Stimulated activated naive CD8-positive, alpha-beta T cell treated with anti-CD3 and anti-CD28 coated beads, Interleukin-15, Interleukin-2, amounts not matched to agents 100 U/mL and 50 U/mL, for 24 hours (primary cell): ENCODE results near the gene VWA1.
A peak's percentile ranks its signal among the peaks of the same experiment; 100 is the strongest.
"Not testable (repeated sequence)": the region's sequence is repeated elsewhere in the genome, so short reads cannot be mapped to it uniquely, and the experiment has no call there.

ENCODE experiments used
- ATAC-seq: fragments of 150-1000 bp; cut with Tn5 transposase; one replicate; pipeline ENCODE4 v1.10.0; 2021
- DNase-seq: peaks from one replicate; pipeline ENCODE4 v3.0.0; 2021

Gene VWA1

DNA sequence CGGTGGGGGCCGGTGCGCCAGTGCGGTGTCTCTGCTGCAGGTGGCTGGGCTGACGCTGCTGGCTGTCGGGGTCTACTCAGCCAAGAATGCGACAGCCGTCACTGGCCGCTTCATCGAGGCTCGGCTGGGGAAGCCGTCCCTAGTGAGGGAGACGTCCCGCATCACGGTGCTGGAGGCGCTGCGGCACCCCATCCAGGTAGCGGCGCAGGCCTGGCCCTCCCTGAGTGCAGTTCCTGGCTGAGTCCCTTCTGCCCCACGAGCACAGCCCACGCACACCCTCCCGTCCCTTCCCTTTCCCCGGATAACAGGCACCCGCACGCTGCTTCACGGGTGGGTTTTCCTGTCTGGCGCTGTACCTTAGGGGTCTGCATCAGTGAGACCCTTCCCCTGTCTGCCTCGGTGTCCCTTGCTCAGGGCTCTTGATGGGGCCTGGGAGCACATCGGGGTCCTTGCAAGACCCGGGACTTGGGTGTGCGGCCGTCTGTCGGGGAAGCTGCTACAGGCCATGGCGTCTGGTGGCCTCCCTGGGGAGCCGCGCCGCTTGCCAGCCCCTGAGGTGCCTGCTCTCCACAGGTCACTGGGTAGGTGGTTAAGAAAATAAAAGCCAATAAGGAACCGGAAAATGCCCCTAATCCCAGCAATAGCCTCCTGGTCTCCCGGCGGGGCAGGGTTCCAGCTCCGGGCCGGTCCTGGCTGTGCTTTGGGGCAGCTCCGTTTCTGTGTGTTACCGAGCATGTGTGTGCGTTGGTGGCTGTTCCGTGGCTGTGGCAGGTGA is 49.7 kb downstream of the VWA1 start:
- not testable (repeated sequence) for DNase-seq
- ATAC-seq: peak; percentile 10

DNA sequence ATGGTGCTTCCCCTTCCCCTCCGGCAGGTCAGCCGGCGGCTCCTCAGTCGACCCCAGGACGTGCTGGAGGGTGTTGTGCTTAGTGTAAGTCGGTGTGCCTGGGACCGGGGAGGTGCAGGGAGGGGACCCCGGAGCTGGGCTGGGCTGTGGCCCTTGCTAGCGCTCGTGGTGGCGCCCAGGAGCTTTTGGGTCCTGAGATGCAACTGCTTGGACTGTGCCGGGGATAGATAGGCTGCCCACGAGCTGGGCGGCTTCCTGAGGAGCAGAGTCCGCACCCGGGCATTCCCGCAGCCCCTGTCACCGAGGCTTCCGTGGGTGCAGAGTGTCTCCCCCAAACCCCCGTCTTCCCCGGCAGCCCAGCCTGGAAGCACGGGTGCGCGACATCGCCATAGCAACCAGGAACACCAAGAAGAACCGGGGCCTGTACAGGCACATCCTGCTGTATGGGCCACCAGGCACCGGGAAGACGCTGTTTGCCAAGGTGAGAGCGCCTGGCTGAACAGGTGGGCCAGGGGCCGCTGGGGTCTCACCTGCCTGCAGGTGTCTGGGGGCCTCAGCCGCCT is 50.3 kb downstream of the VWA1 start:
- ATAC-seq, DNase-seq: not testable (repeated sequence)

GRCh38 chr1:1487701-1488100 is 52.2 kb downstream of the VWA1 start:
- no peak for ATAC-seq
- DNase-seq: no peak

DNA sequence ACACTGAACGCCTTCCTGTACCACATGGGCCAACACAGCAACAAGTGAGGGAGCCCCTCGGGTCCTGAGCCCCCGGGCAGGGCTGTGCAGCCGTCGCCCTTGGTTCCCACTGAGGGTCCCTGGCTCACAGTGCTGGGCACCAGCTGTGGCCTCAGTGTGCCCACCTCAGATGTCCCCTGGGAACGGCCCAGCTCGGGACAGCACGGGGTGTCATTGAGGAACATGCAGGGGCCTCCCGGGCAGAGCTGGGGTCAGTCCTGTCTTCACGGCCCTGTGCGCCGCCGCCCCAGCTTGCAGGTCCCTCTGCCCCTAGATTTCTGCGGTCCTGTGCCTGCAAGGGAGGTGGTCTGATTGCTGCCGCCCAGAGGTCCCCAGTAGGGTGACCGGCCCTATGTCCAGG is 53.7 kb downstream of the VWA1 start:
- ATAC-seq (no peak), DNase-seq (no peak)

DNA sequence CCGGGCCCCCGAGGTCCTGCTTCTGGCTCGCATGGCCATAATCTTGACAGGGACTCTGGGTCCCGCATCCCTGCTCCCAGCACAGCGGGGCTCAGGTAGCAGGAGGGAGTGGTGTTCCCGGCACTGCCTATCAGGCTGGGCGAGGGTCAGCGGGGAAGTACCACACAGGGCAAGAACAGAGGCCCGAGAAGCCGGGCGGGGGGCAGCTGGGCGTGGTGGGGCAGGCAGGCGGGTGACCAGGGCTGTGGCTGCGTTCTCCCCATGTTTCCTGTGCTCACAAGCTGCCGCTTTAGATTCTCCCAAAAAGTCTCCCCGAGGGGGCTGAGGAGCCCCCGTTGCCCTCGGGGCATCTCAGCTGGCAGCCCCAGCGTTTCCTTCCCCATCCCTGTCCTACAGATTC is 54.4 kb downstream of the VWA1 start:
- ATAC-seq (no peak), DNase-seq (no peak)

GRCh38 chr1:1490633-1491230 is 55.2 kb downstream of the VWA1 start:
- DNase-seq (no peak), ATAC-seq (no peak)

GRCh38 chr1:1491601-1492000 is 56.1 kb downstream of the VWA1 start:
- ATAC-seq (no peak), DNase-seq (no peak)
